ENCODE results near the gene ACADSB.

The ACADSB gene

DNA sequence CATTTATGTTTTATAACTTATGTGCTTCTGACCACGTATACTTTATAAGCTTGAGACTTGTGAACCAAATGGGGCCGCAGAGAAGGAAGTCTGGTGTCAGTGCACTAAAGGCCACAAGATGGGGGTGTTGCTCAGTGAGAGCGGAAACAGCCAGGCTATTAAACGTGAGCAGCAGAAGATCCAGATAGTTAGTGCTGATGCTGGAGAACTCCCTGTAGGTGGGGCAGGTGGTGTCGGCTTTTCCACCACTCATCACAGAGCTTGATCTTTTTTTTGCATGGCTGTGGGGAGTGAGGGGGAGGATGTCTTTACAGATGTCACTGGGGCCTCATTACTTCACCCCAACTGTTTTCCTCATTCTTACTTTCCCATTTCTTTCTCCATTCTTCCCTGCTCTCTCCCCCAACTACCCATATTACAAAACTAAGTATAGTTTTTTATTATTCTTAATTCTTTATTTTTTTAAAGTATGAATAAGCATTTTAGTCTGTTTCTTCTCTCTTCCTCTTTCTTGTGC lies 34.7 kb downstream of the ACADSB start:
- no peak for DNase-seq

GRCh38 chr10:123044391-123044790 lies 35.6 kb downstream of the ACADSB start:
- no peak for DNase-seq

DNA sequence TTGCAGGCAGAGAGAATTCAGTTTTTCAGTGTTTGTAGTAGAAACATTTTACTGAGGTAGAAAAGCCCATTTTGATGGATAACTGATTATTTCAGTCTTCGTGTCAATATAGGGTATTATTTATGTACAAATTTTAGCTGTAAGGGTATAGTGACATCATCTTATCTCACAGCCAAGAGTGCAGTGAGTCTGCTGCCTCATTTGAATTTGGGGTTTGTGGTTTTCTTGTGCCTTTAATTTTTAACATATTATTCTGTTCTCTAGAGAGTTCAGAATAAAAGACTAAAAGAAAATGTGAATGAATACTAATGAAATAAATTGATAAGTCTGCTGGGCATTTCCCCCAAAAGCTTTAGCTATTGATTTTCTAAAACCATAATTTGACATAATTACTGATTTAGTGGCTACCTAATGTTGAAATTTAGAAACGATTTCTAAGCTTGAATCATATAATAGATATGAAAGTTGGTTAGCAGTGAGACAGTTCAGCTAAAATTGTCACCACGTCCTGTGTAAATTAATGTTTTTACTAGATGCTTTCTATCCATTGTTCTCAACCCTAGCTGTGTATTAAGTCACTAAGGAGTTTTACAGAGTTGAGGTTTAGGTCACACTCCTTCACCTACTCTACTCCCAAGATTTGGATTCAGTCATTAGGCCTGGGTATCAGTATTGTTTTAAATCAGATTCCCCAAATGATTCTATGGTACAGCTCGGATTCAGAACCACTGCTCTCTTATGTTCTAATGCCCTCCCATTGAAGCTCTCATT lies 37.3 kb downstream of the ACADSB start:
- DNase-seq = no peak

DNA sequence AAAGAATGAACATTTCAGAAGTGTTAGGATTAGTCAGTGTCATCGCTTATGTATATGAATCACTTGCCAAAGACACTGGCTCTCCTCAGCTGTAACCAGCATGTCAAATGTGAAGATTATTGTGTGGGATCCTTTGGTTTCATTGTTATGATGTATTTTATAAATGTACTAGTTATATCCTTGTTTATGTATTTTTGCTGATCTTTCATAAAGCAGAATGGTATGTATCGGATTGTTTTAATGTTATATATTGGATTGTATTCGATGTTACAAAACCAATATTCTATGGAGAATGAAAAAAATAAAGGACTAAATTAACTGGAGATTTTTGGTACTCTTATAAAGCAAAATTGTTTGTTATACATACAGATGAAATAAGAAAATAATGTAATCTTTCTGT lies 49.2 kb downstream of the ACADSB start:
- DNase-seq = no peak

DNA sequence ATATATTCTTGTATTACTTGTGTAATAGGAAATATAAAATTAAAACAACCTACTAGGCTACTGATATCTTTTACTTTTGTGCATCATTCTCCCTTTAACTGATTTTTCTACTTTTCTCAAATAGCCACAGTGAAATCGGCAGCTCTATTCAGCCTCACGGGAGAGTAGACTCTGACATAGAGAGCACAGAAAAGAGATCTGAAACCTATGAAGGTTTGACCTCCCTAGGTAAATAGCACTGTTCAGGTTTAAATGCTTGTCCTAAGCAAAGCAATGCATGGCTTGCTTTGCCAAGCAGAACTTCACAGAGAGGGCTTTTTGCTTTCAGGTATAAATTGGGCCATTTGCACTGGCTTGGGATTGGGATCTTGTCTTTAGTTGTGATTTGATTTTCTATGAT lies 53.1 kb downstream of the ACADSB start:
- no peak for DNase-seq

GRCh38 chr10:123062726-123063125 lies 53.9 kb downstream of the ACADSB start:
- DNase-seq = no peak

DNA sequence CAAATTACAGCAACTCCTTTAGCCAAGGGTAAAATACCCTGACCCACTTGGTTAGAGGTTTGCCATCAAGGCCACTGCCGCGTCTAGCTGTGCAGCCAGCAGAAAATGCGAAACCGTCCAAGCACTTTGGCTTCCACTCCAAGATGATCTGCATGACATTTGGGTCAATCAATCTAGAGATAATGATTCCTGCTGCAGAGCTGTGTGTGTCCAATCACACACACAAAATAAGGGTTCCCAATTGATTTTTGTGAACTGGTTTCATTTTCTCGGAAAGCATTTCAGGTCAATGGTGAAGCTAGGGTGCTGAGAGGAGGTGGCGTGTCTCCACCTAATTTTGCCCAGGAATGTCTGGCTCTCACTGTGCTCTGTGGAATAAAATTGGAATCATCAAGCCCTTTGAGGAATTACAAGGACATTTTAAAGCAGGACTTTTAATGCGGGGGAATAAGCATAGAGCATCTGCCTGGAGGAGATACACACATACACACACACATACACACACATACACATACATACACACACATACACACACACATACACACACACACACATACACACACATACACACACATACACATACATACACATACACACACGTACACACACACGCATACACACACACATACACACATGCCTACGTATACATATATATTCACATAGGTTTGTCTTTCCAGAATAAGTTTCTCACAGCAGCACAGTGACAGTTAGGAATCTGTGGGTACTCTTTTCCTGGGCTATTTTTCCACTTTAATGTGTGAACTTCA lies 59.5 kb downstream of the ACADSB start:
- no peak for DNase-seq

DNA sequence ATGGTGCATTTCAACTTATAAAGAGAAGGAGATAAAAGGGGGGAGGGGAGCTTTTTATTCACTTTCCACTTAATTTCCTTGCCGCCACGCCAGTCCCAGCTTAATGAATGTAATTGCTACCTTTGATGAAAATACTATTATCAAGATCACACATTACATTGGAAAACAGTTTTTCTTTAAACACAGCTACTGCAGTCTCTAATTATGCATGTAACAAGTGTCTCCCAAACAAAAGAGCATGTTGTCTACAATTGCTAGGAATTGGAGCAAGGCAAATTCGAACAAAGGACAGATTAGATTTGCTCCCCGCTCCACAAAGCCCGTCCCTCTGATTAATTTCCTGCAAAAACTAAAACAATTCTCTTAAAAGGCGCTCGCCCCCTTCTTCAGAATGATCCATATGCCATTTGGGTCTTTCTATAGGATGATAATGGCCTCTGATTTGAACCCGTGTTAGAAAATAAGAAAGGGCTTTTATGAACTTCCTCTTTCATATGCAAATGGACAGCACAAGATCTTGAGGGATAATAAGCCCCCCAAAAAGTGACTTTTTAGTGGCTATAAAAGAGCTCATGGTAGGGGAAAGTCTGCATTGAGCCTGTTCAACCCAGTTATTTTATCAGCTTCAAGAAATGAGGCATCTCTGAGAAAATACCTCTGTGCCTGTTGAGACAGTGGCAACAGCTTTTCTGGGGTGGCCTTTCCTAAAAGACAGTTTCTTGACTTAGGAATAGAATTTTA lies 60.6 kb downstream of the ACADSB start:
- DNase-seq = no peak

DNA sequence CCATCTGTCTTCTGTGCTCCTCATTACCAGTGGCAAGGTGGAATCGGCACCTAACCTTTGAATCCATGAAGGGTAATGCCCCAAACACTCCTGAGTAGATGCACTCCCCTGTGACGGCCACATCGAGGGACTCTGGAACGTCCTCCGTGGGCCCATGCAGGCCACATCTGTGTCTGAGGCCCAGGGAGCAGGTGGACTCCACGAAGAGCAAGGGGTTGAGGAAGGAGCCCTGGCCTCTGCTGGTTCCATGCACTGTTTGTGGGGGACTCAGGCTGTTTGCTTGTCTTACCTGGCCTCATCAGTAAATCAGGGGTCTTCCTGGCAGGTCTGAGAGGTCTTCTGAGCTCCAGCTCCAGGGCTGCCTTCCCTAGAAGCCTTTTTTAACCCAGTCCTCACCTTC lies 64.4 kb downstream of the ACADSB start:
- DNase-seq = no peak

DNA sequence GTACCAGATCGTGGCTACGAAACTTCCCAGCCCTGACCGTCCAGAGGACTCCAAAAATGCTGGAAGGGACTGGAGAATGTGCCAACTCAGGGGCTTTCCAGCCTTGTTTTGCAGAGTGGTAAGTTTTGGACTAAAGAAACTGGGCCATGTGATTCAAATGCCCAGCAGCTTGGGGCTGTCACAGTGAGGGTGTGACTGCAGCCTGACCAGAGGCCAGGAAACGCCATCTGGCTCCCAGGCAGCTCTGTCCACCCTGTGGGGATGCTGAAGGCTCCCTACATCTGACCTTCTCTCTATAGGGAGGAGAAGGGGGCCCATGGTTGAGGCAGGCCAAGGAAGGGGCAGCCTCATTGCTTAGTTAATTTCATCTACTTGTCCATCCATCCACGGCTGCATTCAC lies 65.4 kb downstream of the ACADSB start:
- DNase-seq = no peak

DNA sequence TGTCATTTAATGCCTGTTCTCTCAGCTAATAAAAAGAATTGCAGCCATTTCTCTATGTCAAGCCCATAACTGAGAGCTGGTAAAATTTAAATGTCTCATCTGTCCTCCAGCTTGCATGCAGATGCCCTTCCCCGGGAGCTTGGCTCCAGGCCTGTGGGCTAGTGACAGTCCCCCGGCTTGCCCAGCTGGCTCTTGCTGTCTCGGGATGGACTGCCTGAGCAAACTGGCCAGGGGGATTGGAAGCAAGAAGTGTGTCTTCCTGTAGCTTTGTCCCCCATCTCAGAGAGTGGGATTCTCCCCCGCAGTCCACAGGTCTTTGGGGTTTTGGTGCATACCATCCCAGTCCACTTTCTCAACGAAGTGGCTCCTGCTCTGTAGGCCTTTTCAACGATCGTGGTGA lies 73.1 kb downstream of the ACADSB start:
- no peak for DNase-seq

DNA sequence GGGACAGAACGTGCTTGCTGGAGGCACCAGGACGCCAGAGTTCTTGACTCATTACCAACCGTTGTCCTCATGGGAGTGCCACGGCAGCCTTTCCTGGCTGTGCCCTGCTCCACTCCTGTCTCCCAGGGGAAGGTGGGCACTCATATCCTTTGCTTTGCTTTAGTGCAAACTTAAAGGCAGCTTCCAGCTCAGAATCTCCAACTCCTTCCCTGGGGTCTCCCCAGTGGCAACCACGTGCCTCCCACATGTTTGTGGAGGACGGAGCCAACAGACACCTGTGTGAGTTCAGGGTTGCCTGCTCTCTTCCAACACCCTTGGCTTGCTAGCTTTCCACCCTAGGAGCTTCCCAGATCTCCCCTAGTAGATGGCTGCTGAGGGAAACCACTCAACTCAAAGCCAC lies 75.0 kb downstream of the ACADSB start:
- DNase-seq = no peak

DNA sequence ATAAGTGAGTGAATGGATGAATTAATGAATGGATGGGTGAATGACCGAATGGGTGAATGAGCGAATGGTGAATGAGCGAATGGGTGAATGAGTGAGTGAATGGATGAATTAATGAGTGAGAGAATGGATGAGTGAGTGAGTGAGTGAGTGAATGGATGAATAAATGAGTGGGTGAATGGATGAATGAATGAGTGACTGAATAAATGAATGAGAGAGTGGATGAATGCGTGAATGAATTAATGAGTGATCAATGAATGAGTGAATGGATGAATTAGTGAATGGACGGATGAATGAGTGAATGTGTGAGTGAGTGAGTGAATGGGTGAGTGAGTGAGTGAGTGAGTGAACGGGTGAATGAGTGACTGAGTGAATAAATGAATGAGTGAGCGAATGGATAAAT lies 77.5 kb downstream of the ACADSB start:
- DNase-seq = no peak

DNA sequence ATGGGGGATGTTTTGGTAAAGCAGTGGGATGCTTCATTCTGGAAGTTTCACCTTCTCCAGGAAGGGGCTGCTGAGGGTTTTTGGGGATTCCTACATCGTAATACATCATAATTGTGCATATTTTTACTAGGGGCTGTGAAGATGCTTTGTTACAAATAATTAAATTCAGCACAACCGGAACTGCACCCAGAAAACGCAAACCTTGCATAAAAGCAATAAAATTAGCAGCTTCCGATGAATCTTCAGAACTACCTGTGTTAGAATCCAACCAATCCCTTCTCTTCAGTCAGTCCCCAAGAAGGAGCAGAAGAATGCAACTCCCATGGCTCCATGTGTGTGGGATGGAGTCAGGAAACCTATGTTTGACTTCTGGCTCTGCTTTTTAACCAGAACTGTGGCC lies 78.5 kb downstream of the ACADSB start:
- DNase-seq = no peak

DNA sequence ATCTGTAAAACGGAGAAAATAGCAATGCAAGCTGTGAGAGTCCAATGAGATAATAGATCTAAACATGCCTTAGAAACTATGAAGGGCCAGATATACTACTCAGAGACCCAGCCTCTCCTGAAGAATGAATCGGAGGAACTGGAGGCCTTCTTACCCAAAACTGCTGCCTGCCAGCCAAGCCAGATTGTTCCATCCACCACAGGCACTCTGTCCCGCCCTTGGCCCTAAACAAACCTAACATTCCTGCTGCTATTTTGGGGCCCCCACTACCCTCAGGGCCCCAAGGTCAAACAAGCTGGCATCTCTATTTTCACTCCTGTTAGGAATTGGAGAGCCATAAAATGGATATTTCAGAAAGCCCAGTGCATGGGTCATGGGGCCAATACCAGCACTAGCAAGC lies 79.0 kb downstream of the ACADSB start:
- DNase-seq = no peak

DNA sequence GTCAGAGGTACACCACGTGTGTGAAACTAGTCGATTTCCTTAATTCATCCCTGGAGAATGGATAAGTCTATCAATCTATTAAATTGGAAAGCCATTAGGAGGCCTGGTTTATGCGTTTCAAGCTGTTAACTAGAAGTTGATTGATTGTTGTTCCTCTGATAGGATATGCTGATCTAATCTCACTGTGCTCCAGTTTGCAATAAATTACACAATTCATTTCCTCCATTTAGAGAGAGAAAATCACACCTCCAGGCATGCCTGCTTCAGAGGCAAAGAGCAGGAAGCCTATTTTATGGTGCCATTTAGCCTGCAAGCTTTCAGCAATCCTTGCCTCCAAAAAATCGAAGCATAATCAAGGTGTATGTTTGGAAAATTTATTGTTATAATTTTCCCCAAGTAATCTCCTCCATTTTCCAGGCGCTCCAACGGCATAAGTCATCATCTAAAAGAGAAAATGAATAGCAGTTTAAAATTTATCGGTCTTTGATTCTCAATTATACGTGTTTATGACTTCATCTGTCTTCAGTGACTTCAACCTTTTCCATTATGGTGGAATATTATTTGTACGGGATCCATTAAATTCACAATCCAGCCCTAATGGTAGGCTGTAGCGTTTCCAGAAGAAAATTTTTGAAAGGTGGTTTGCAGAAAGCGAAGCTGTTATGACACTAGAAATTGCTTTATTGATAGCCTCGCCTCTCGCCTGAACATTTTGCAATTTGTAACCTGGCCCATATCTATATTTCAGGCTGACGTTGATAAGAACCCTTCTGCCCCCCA lies 84.0 kb downstream of the ACADSB start:
- DNase-seq = no peak

- DNase-seq = no peak
Measured at GRCh38 chr10:123093489-123093888, 84.7 kb downstream of the ACADSB start.

GRCh38 chr10:123096452-123096851 lies 87.6 kb downstream of the ACADSB start:
- DNase-seq = no peak

DNA sequence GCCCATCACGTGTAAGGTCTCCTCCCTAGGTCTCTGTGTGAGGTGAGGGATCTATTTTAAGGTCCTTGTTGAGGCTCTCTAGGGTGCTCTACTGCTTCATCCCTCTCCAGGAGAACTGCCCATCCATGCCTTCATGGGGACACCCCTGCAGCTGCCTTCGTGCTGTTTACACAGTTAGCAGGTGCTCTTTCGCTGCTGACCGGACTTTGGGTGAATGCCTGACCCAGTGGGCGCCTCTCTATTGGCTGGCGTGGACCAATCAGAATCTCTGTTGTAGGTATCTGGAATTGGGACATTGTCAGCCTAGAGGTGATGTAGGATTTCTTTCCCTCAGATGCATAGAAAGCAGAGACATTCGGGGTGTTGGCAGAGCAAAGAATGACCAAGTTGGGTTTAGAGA lies 88.2 kb downstream of the ACADSB start:
- no peak for DNase-seq

DNA sequence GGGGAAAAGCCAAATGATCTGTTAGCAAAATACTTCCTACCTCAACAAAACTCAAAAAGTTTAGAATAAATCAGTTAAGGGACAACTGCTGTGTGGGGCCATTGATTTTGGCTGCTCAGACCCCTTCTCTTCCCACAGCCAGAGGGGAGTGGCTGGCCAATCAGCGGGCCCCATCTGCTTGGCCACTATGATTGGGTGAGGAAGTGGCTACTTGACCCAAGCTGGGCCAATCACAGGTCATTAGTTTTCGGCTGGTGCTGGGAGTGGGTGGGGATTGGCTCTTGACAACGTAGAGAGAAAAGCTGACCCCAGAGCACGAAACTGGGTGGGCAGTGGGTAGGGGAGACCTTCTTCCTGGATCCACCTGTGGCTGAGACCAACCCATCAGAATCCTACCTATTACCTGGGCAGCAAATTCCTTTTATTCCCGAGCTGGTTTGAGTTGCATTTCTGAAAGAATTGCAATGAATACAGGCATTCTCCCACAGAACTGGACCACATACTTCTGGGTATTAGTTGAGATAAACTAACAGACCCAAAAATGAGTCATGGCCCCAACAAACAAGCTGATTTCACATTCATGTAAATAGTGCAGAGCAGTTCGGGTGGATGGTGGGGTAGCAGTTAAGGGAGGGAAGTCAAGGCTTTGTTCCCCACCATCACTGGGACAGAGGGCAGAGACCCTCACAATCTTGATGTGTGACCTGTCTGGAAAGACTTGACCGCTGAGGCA lies 91.4 kb downstream of the ACADSB start:
- DNase-seq = no peak

DNA sequence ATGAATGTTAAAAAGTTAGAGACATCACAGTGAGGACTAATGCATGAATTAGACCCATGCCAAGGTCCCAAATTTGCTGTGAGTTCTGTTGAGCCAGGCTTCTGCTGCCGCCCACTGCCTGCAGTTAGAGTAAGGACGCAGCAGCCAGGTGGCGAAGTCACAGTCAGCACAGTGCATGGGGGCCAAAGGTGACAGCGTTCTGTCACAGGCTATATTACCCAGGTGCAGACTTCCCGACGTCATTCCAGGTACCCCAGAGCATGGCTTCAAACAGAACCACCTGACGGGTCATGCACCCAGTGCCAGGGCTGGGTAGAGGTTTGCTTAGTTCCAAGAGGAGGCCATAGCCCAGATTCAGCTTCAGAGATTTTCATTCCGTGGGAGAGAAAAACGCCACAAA lies 93.1 kb downstream of the ACADSB start:
- DNase-seq = no peak

- DNase-seq = no peak
Measured at GRCh38 chr10:123102673-123103072, 93.9 kb downstream of the ACADSB start.

Data from effector CD8-positive, alpha-beta T cell (primary cell).